Adrenal gland (tissue), 12 donors: ENCODE data around the gene ZNF844. TPM values are rescaled to one million over a fixed set of nuclear protein-coding genes. Genes with fewer than 3 reads are reported as not detected.

Experiments
- DNase-seq, 7 donors: peaks; one replicate each; pipeline ENCODE4 v3.0.0-alpha.2; 2019 to 2020
- H3K27ac ChIP-seq, 5 donors: fragments of 200-600 bp; sonication (generic) in 4 of 5; 1 replicate in 3 of 5; 2 replicates in 2 of 5; pipeline versions ENCODE4 v1.5.1 to v1.8.0; 2016 to 2020; ENCODE audit warnings: mild to moderate bottlenecking in 1 of 5
- H3K27me3 ChIP-seq: fragments of 200-600 bp; 2 replicates; pipeline ENCODE4 v1.8.0; 2021
- H3K36me3 ChIP-seq, 2 donors: fragments of 200-600 bp; replicated peaks in 1 of 2; 1 replicate in 1 of 2; 2 replicates in 1 of 2; pipeline versions ENCODE4 v1.5.1 to v1.8.0; 2018 to 2022
- H3K4me1 ChIP-seq, 2 donors: fragments of 200-600 bp; replicated peaks in 1 of 2; 1 replicate in 1 of 2; 2 replicates in 1 of 2; pipeline versions ENCODE4 v1.5.1 to v1.8.0; 2018 to 2021
- H3K4me3 ChIP-seq, 4 donors: fragments of 200-600 bp; sonication (generic) in 3 of 4; one replicate each; pipeline ENCODE4 v1.5.1; 2016 to 2018
- H3K9me3 ChIP-seq, 3 donors: fragments of 200-600 bp; sonication (generic) in 1 of 3; replicated peaks in 1 of 3; 1 replicate in 2 of 3; 2 replicates in 1 of 3; pipeline versions ENCODE4 v1.5.1 to v1.8.0; 2016 to 2021
- POLR2A ChIP-seq, 2 donors: fragments of 450-650 bp; IDR thresholded peaks; one replicate each; pipeline ENCODE4 v1.6.1; 2017; ENCODE audit warnings: antibody characterized with exemption in 2 of 2, mild to moderate bottlenecking in 2 of 2, moderate library complexity in 1 of 2
- WGBS, 4 donors: extraction: QIAGEN DNeasy Blood & Tissue Kit in 2 of 4; methylation state at CpG; one replicate each; pipeline versions ENCODE4 v1.1.5 to v1.1.7; 2013 to 2017; 5-methylcytosine and 5-hydroxymethylcytosine counted together
- intact Hi-C, 2 donors: fragments of 100-400 bp; cut with DNase I; formaldehyde crosslinking; loops; one replicate each; pipeline versions ENCODE4 v1.14.1 to v1.15.0; 2022 to 2023
- polyA plus RNA-seq, 3 donors: library from polyadenylated mRNA; stranded (reverse); fragments of 200-250 nt in 2 of 3; fragments of 350-450 nt in 1 of 3; fragmentation: Illumina TruSeq in 1 of 3; extraction: RNeasy Lipid Tissue Mini Kit (QIAGEN cat#74804) in 1 of 3; gene quantifications; one replicate each; pipeline ENCODE4 v1.2.3, GENCODE V29; 2013 to 2014
- small RNA-seq, 2 donors: library from RNA; depleted of rRNA; stranded (forward); fragments of <200 nt; gene quantifications; one replicate each; pipeline ENCODE3, GENCODE V24; 2016
- total RNA-seq, 9 donors: library from RNA; depleted of rRNA in 4 of 9; stranded (reverse); fragments of >200 nt in 4 of 9; fragments of 120-200 nt in 1 of 9; fragmentation: NEBNext Ultra II Directional in 1 of 9; extraction: Animal tissue kit (Norgen Biotek cat#: 25700) in 1 of 9; gene quantifications; one replicate each; pipeline versions ENCODE4 v1.1.0 to v1.2.4, GENCODE V29; 2013 to 2023
- TF ChIP-seq, protein P1 (sequence below), 6 experiments: fragments of 450-650 bp in 4 of 6; fragments of 200-600 bp in 2 of 6; sonication (generic) in 1 of 6; IDR thresholded peaks; 1 replicate in 5 of 6; 2 replicates in 1 of 6; pipeline versions ENCODE4 v1.5.1 to v1.8.0; 2016 to 2021; ENCODE audit warnings: antibody characterized with exemption in 6 of 6, mild to moderate bottlenecking in 2 of 6, moderate library complexity in 1 of 6
- donor health status: healthy with polysubstance abuse.
- donor health status: Bipolar disorder and iron deficiency.
- donor health status: DM: yes; HTN: yes; CAD: no.
- donor health status: DM: no; HTN: no; CAD: no.
- donor health status: DM: no; HTN: no; CAD: no.
- donor health status: DM: yes; HTN: yes; CAD: no.

ZNF844 gene
- total and polyA plus RNA-seq, 12 donors = 1.2 to 14.4 (median 8.7) TPM

DNA sequence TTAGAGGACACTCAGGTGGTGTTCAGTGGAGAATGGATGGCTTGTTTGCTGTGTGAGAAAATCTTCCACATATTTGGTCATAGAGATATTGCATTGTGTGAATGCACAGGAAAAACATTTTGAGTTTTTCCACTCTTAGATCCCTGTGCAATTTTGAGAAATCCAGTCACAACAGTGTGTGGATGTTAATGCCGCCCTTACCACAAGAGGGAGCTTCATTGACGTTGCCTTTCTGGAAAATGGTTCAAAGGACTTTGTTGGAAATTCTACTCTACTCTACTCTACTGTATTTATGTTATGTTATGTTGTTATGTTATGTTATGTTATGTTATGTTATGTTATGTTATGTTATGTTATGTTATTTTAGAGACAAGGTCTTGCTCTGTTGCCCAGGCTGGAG lies 62.2 kb downstream of the ZNF844 start:
- H3K27ac ChIP-seq = no peak overlapping the region
- no peaks in the 10 kb centered on the region for H3K27me3 ChIP-seq
- H3K4me1 ChIP-seq = no peaks in the 10 kb centered on the region
- DNase-seq = peak in 2 of 7 donors; percentile 29 to 32
- H3K4me3 ChIP-seq = no peak overlapping the region
- TF ChIP-seq POLR2A (IDR thresholded peaks at IDR 0.05) = no peak
- TF ChIP-seq, protein P1, sequence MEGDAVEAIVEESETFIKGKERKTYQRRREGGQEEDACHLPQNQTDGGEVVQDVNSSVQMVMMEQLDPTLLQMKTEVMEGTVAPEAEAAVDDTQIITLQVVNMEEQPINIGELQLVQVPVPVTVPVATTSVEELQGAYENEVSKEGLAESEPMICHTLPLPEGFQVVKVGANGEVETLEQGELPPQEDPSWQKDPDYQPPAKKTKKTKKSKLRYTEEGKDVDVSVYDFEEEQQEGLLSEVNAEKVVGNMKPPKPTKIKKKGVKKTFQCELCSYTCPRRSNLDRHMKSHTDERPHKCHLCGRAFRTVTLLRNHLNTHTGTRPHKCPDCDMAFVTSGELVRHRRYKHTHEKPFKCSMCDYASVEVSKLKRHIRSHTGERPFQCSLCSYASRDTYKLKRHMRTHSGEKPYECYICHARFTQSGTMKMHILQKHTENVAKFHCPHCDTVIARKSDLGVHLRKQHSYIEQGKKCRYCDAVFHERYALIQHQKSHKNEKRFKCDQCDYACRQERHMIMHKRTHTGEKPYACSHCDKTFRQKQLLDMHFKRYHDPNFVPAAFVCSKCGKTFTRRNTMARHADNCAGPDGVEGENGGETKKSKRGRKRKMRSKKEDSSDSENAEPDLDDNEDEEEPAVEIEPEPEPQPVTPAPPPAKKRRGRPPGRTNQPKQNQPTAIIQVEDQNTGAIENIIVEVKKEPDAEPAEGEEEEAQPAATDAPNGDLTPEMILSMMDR (IDR thresholded peaks at IDR 0.05) = peak; percentile 17 to 53 (median 42)
- WGBS, 4 donors = 14 to 28% (median 22%) methylated on average over 2 of the region's 2 CpGs
- H3K36me3 ChIP-seq = no peaks in the 10 kb centered on the region
- intact Hi-C loops = no loop called here
- peaks cover 0 to 6% (median 0%) of the 10 kb centered on the region in 3 donors for H3K9me3 ChIP-seq

Small RNAs within 50 kb of the gene (small RNA-seq; reads per million reads assigned to genes)
- gene RF00019 = 0 reads per million in 2 donors
- 0 reads per million in 2 donors for gene RNA5SP465
- gene RNA5SP466 = 0 reads per million in 2 donors
- gene RNA5SP467 = 0 reads per million in 2 donors

Other genes starting within 250 kb of the ZNF844 start
- gene ZNF439, start 216.0 kb upstream of the ZNF844 start, total RNA-seq = 10 to 100 TPM in 1 of 9 donors, 1 to 10 TPM in 8; 2.5 to 13.1 (median 5.7) TPM
- gene ZNF439, start 216.0 kb upstream of the ZNF844 start, polyA plus RNA-seq = 1 to 10 TPM; 4.4 to 9.8 (median 6.3) TPM
- 100 to 1,000 TPM in 1 of 9 donors, 10 to 100 TPM in 6, 1 to 10 TPM in 2; 5.5 to 138 (median 12.9) TPM for gene ZNF69, start 176.9 kb upstream of the ZNF844 start, total RNA-seq
- gene ZNF69, start 176.9 kb upstream of the ZNF844 start, polyA plus RNA-seq = 10 to 100 TPM in 1 of 3 donors, 1 to 10 TPM in 2; 6.7 to 11.8 (median 6.9) TPM
- gene ZNF700, start 139.6 kb upstream of the ZNF844 start, total RNA-seq = 10 to 100 TPM in 5 of 9 donors, 1 to 10 TPM in 4; 5.5 to 19.7 (median 11.7) TPM
- 10 to 100 TPM in 2 of 3 donors, 1 to 10 TPM in 1; 7.9 to 27.3 (median 25.1) TPM for gene ZNF700, start 139.6 kb upstream of the ZNF844 start, polyA plus RNA-seq
- gene ZNF763, start 99.7 kb upstream of the ZNF844 start, total RNA-seq = 1 to 10 TPM; 1.8 to 6.2 (median 4.2) TPM
- 10 to 100 TPM in 1 of 3 donors, 1 to 10 TPM in 2; 5.5 to 11.9 (median 7.2) TPM for gene ZNF763, start 99.7 kb upstream of the ZNF844 start, polyA plus RNA-seq
- 10 to 100 TPM in 1 of 9 donors, 1 to 10 TPM in 8; 3.1 to 21.7 (median 4.4) TPM for gene ZNF433, start 29.1 kb upstream of the ZNF844 start, total RNA-seq
- gene ZNF433, start 29.1 kb upstream of the ZNF844 start, polyA plus RNA-seq = 10 to 100 TPM in 1 of 3 donors, 1 to 10 TPM in 2; 6.5 to 12.3 (median 7.2) TPM
- under 1 TPM in 8 of 9 donors, not detected in 1; 0.25 to 0.68 (median 0.28) TPM for gene ZNF878, start 11.8 kb upstream of the ZNF844 start, total RNA-seq
- under 1 TPM; 0.20 to 0.32 (median 0.24) TPM for gene ZNF878, start 11.8 kb upstream of the ZNF844 start, polyA plus RNA-seq
- 1 to 10 TPM; 1.2 to 8.8 (median 4.4) TPM for gene ZNF20, start 75.6 kb downstream of the ZNF844 start, total RNA-seq
- gene ZNF20, start 75.6 kb downstream of the ZNF844 start, polyA plus RNA-seq = 1 to 10 TPM; 3.6 to 3.9 (median 3.7) TPM
- 10 to 100 TPM in 2 of 9 donors, 1 to 10 TPM in 7; 5.1 to 14.1 (median 8.8) TPM for gene ZNF625, start 92.0 kb downstream of the ZNF844 start, total RNA-seq
- 1 to 10 TPM; 1.7 to 7.2 (median 4.5) TPM for gene ZNF625, start 92.0 kb downstream of the ZNF844 start, polyA plus RNA-seq
- 10 to 100 TPM in 8 of 9 donors, 1 to 10 TPM in 1; 5.8 to 19.8 (median 11.7) TPM for gene ZNF136, start 98.4 kb downstream of the ZNF844 start, total RNA-seq
- 1 to 10 TPM; 5.1 to 9.9 (median 5.9) TPM for gene ZNF136, start 98.4 kb downstream of the ZNF844 start, polyA plus RNA-seq
- gene ZNF44, start 230.2 kb downstream of the ZNF844 start, total RNA-seq = 10 to 100 TPM in 5 of 9 donors, 1 to 10 TPM in 4; 2.8 to 12.6 (median 10.4) TPM
- 10 to 100 TPM; 10.8 to 14.8 (median 11.5) TPM for gene ZNF44, start 230.2 kb downstream of the ZNF844 start, polyA plus RNA-seq